ENCODE measurements around the gene NEO1.
A peak's percentile ranks its signal among the peaks of the same experiment; 100 is the strongest.

NEO1 gene

GRCh38 chr15:73329501-73330200 lies 277.4 kb downstream of the NEO1 start:
- no peak for DNase-seq (ENCODE audit: low read depth, low spot score)

GRCh38 chr15:73330206-73331051 lies 278.2 kb downstream of the NEO1 start:
- no peak for DNase-seq (ENCODE audit: low read depth, low spot score)

- no peak for DNase-seq (ENCODE audit: low read depth, low spot score)
Measured at GRCh38 chr15:73331501-73331900, 279.2 kb downstream of the NEO1 start.

GRCh38 chr15:73331991-73332925 lies 280.0 kb downstream of the NEO1 start:
- no peak for DNase-seq (ENCODE audit: low read depth, low spot score)

GRCh38 chr15:73333001-73333400 lies 280.7 kb downstream of the NEO1 start:
- DNase-seq (ENCODE audit: low read depth, low spot score), result no peak

GRCh38 chr15:73334086-73334485 lies 281.8 kb downstream of the NEO1 start:
- DNase-seq (ENCODE audit: low read depth, low spot score), result no peak

GRCh38 chr15:73335026-73335425 lies 282.8 kb downstream of the NEO1 start:
- no peak for DNase-seq (ENCODE audit: low read depth, low spot score)

- no peak for DNase-seq (ENCODE audit: low read depth, low spot score)
Measured at GRCh38 chr15:73335471-73335870, 283.2 kb downstream of the NEO1 start.

- DNase-seq (ENCODE audit: low read depth, low spot score), result no peak
Measured at GRCh38 chr15:73336756-73337155, 284.5 kb downstream of the NEO1 start.

GRCh38 chr15:73337187-73337586 lies 284.9 kb downstream of the NEO1 start:
- DNase-seq (ENCODE audit: low read depth, low spot score), result no peak

- no peak for DNase-seq (ENCODE audit: low read depth, low spot score)
Measured at GRCh38 chr15:73338058-73338457, 285.8 kb downstream of the NEO1 start.

GRCh38 chr15:73338606-73339374 lies 286.5 kb downstream of the NEO1 start:
- DNase-seq (ENCODE audit: low read depth, low spot score), result no peak

GRCh38 chr15:73340502-73341192 lies 288.4 kb downstream of the NEO1 start:
- no peak for DNase-seq (ENCODE audit: low read depth, low spot score)

GRCh38 chr15:73341886-73342600 lies 289.8 kb downstream of the NEO1 start:
- DNase-seq (ENCODE audit: low read depth, low spot score), result no peak

- DNase-seq (ENCODE audit: low read depth, low spot score), result no peak
Measured at GRCh38 chr15:73344056-73344455, 291.8 kb downstream of the NEO1 start.

GRCh38 chr15:73345658-73346057 lies 293.4 kb downstream of the NEO1 start:
- no peak for DNase-seq (ENCODE audit: low read depth, low spot score)

GRCh38 chr15:73346735-73347312 lies 294.6 kb downstream of the NEO1 start:
- peak; percentile 12 for DNase-seq (ENCODE audit: low read depth, low spot score)

- no peak for DNase-seq (ENCODE audit: low read depth, low spot score)
Measured at GRCh38 chr15:73349191-73349590, 296.9 kb downstream of the NEO1 start.

- DNase-seq (ENCODE audit: low read depth, low spot score), result no peak
Measured at GRCh38 chr15:73352082-73352481, 299.8 kb downstream of the NEO1 start.

GRCh38 chr15:73353734-73354133 lies 301.5 kb downstream of the NEO1 start:
- DNase-seq (ENCODE audit: low read depth, low spot score), result no peak

Measured in activated CD4-positive, CD25-positive, alpha-beta regulatory T cell treated with anti-CD3 and anti-CD28 coated beads, Interleukin-2, amount 50 U/mL, for 16 hours (primary cell).